Adrenal gland (tissue), 12 donors: ENCODE data around the gene CDK6. TPM values are rescaled to one million over a fixed set of nuclear protein-coding genes. Genes with fewer than 3 reads are reported as not detected.
"Not testable (repeated sequence)": the region's sequence is repeated elsewhere in the genome, so short reads cannot be mapped to it uniquely, and the experiment has no call there.

Source experiments
- DNase-seq, 7 donors: peaks; one replicate each; pipeline ENCODE4 v3.0.0-alpha.2; 2019 to 2020
- H3K27ac ChIP-seq, 5 donors: fragments of 200-600 bp; sonication (generic) in 4 of 5; 1 replicate in 3 of 5; 2 replicates in 2 of 5; pipeline versions ENCODE4 v1.5.1 to v1.8.0; 2016 to 2020; ENCODE audit warnings: mild to moderate bottlenecking in 1 of 5
- H3K27me3 ChIP-seq: fragments of 200-600 bp; 2 replicates; pipeline ENCODE4 v1.8.0; 2021
- H3K36me3 ChIP-seq, 2 donors: fragments of 200-600 bp; replicated peaks in 1 of 2; 1 replicate in 1 of 2; 2 replicates in 1 of 2; pipeline versions ENCODE4 v1.5.1 to v1.8.0; 2018 to 2022
- H3K4me1 ChIP-seq, 2 donors: fragments of 200-600 bp; replicated peaks in 1 of 2; 1 replicate in 1 of 2; 2 replicates in 1 of 2; pipeline versions ENCODE4 v1.5.1 to v1.8.0; 2018 to 2021
- H3K4me3 ChIP-seq, 4 donors: fragments of 200-600 bp; sonication (generic) in 3 of 4; one replicate each; pipeline ENCODE4 v1.5.1; 2016 to 2018
- H3K9me3 ChIP-seq, 3 donors: fragments of 200-600 bp; sonication (generic) in 1 of 3; replicated peaks in 1 of 3; 1 replicate in 2 of 3; 2 replicates in 1 of 3; pipeline versions ENCODE4 v1.5.1 to v1.8.0; 2016 to 2021
- CTCF ChIP-seq, 6 experiments: fragments of 450-650 bp in 4 of 6; fragments of 200-600 bp in 2 of 6; sonication (generic) in 1 of 6; IDR thresholded peaks; 1 replicate in 5 of 6; 2 replicates in 1 of 6; pipeline versions ENCODE4 v1.5.1 to v1.8.0; 2016 to 2021; ENCODE audit warnings: antibody characterized with exemption in 6 of 6, mild to moderate bottlenecking in 2 of 6, moderate library complexity in 1 of 6
- POLR2A ChIP-seq, 2 donors: fragments of 450-650 bp; IDR thresholded peaks; one replicate each; pipeline ENCODE4 v1.6.1; 2017; ENCODE audit warnings: antibody characterized with exemption in 2 of 2, mild to moderate bottlenecking in 2 of 2, moderate library complexity in 1 of 2
- WGBS, 4 donors: extraction: QIAGEN DNeasy Blood & Tissue Kit in 2 of 4; methylation state at CpG; one replicate each; pipeline versions ENCODE4 v1.1.5 to v1.1.7; 2013 to 2017; 5-methylcytosine and 5-hydroxymethylcytosine counted together
- intact Hi-C, 2 donors: fragments of 100-400 bp; cut with DNase I; formaldehyde crosslinking; loops; one replicate each; pipeline versions ENCODE4 v1.14.1 to v1.15.0; 2022 to 2023
- polyA plus RNA-seq, 3 donors: library from polyadenylated mRNA; stranded (reverse); fragments of 200-250 nt in 2 of 3; fragments of 350-450 nt in 1 of 3; fragmentation: Illumina TruSeq in 1 of 3; extraction: RNeasy Lipid Tissue Mini Kit (QIAGEN cat#74804) in 1 of 3; gene quantifications; one replicate each; pipeline ENCODE4 v1.2.3, GENCODE V29; 2013 to 2014
- total RNA-seq, 9 donors: library from RNA; depleted of rRNA in 4 of 9; stranded (reverse); fragments of >200 nt in 4 of 9; fragments of 120-200 nt in 1 of 9; fragmentation: NEBNext Ultra II Directional in 1 of 9; extraction: Animal tissue kit (Norgen Biotek cat#: 25700) in 1 of 9; gene quantifications; one replicate each; pipeline versions ENCODE4 v1.1.0 to v1.2.4, GENCODE V29; 2013 to 2023
- donor health status: healthy with polysubstance abuse.
- donor health status: Bipolar disorder and iron deficiency.
- donor health status: DM: yes; HTN: yes; CAD: no.
- donor health status: DM: no; HTN: no; CAD: no.
- donor health status: DM: no; HTN: no; CAD: no.
- donor health status: DM: yes; HTN: yes; CAD: no.

Gene CDK6
- total and polyA plus RNA-seq, 12 donors, result 2.5 to 151 (median 33.4) TPM

- no peak for DNase-seq
- Histone ChIP-seq H3K4me1 (peaks cover 20 to 23% of the 10 kb centered on the region in 2 donors), H3K27ac (no peak overlapping the region), H3K4me3 (no peak overlapping the region), H3K9me3 (peaks cover 0 to 6% (median 0%) of the 10 kb centered on the region in 3 donors), H3K27me3 (no peaks in the 10 kb centered on the region), H3K36me3 (no peaks in the 10 kb centered on the region)
- 95 to 98% (median 97%) methylated on average over 3 of the region's 3 CpGs for WGBS, 4 donors
- TF ChIP-seq CTCF (IDR thresholded peaks at IDR 0.05) (no peak), POLR2A (IDR thresholded peaks at IDR 0.05) (no peak)
- intact Hi-C loops, result no loop called here
These were observed 73.5 kb downstream of the CDK6 start for GRCh38 chr7:92762851-92763250.

- no peak overlapping the region for H3K4me3 ChIP-seq
- peaks cover 0 to 6% (median 0%) of the 10 kb centered on the region in 3 donors for H3K9me3 ChIP-seq
- DNase-seq, result no peak
- no peak overlapping the region for H3K27ac ChIP-seq
- intact Hi-C loops, result no loop called here
- H3K4me1 ChIP-seq, result peaks cover 8 to 10% of the 10 kb centered on the region in 2 donors
- TF ChIP-seq CTCF (IDR thresholded peaks at IDR 0.05) (no peak), POLR2A (IDR thresholded peaks at IDR 0.05) (no peak)
- H3K27me3 ChIP-seq, result no peaks in the 10 kb centered on the region
- no peaks in the 10 kb centered on the region for H3K36me3 ChIP-seq
These were observed 74.8 kb downstream of the CDK6 start for GRCh38 chr7:92761391-92762097.

- no peaks in the 10 kb centered on the region for H3K36me3 ChIP-seq
- H3K4me3 ChIP-seq, result no peak overlapping the region
- DNase-seq, result no peak
- peaks cover 0 to 6% (median 0%) of the 10 kb centered on the region in 3 donors for H3K9me3 ChIP-seq
- H3K27me3 ChIP-seq, result no peaks in the 10 kb centered on the region
- 75 to 85% (median 80%) methylated on average over 2 of the region's 2 CpGs for WGBS, 4 donors
- no peak overlapping the region for H3K27ac ChIP-seq
- intact Hi-C loops, result no loop called here
- TF ChIP-seq CTCF (IDR thresholded peaks at IDR 0.05), result no peak
- TF ChIP-seq POLR2A (IDR thresholded peaks at IDR 0.05), result no peak
- no peaks in the 10 kb centered on the region for H3K4me1 ChIP-seq
These were observed 77.5 kb downstream of the CDK6 start for GRCh38 chr7:92758796-92759431.

GRCh38 chr7:92757311-92757910 lies 79.0 kb downstream of the CDK6 start:
- intact Hi-C loops, result not testable (repeated sequence)

More at GRCh38 chr7:92757311-92757910, 79.0 kb downstream of the CDK6 start:
- H3K27me3 ChIP-seq, H3K9me3 ChIP-seq, H3K4me1 ChIP-seq, DNase-seq, H3K4me3 ChIP-seq, H3K27ac ChIP-seq, H3K36me3 ChIP-seq: not testable (repeated sequence)
- WGBS, 4 donors, result 77 to 87% (median 83%) methylated on average over 3 of the region's 3 CpGs
